ENCODE results near the gene REG1B. TPM values are rescaled to one million over a fixed set of nuclear protein-coding genes. Genes with fewer than 3 reads are reported as not detected.

The REG1B gene
- polyA plus RNA-seq, 3 donors: not detected

GRCh38 chr2:79124907-79125720, 37.3 kb upstream of the REG1B start:
- Mint-ChIP-seq H3K36me3 (no peaks in the 10 kb centered on the region), H3K27me3 (ENCODE audit: low read depth in 3 of 3) (peaks cover 1 to 3% (median 2%) of the 10 kb centered on the region in 3 donors), H3K27ac (no peak overlapping the region), H3K4me1 (no peaks in the 10 kb centered on the region), H3K9me3 (peaks cover 0 to 7% (median 0%) of the 10 kb centered on the region in 7 donors), H3K4me3 (no peak overlapping the region)
- Histone ChIP-seq H3K79me2 (ENCODE audit: insufficient read depth, low read length) (no peaks in the 10 kb centered on the region), H3K27me3 (ENCODE audit: control insufficient read depth in 2 of 2, insufficient read depth in 2 of 2, low read length in 2 of 2) (no peaks in the 10 kb centered on the region), H3K36me3 (replicated peaks in 1 of 2; ENCODE audit: control insufficient read depth in 1 of 2, insufficient read depth in 2 of 2, low read length in 2 of 2) (no peaks in the 10 kb centered on the region), H3K4me2 (replicated peaks; ENCODE audit: extremely low read depth, low read length, poor library complexity, severe bottlenecking) (no peak overlapping the region), H3K27ac (ENCODE audit: low read depth in 1 of 2, low read length in 2 of 2) (no peak overlapping the region), H3K9me3 (replicated peaks in 1 of 2; ENCODE audit: control insufficient read depth in 1 of 2, insufficient read depth in 1 of 2, low read length in 2 of 2) (no peaks in the 10 kb centered on the region), H4K20me1 (ENCODE audit: insufficient read depth, low read length) (no peaks in the 10 kb centered on the region), H3K4me3 (replicated peaks in 1 of 3; ENCODE audit: low read depth in 2 of 3, low read length in 3 of 3) (no peak overlapping the region), H3K4me1 (ENCODE audit: control insufficient read depth in 1 of 2, insufficient read depth in 2 of 2, low read length in 2 of 2) (no peaks in the 10 kb centered on the region), H2AFZ (ENCODE audit: insufficient read depth, low read depth, low read length, poor library complexity, severe bottlenecking) (no peak overlapping the region), H3K9ac (ENCODE audit: insufficient read depth, low read length, poor library complexity, severe bottlenecking) (no peak overlapping the region)
- TF ChIP-seq CTCF (IDR thresholded peaks at IDR 0.05): no peak
- intact Hi-C loops (cut with micrococcal nuclease): no loop called here
- no CpG with 5 or more reads among the region's 9 CpGs for WGBS (ENCODE audit: insufficient coverage)
- DNase-seq: no peak

- Histone ChIP-seq H3K4me2 (replicated peaks; ENCODE audit: extremely low read depth, low read length, poor library complexity, severe bottlenecking) (no peak overlapping the region), H3K36me3 (replicated peaks in 1 of 2; ENCODE audit: control insufficient read depth in 1 of 2, insufficient read depth in 2 of 2, low read length in 2 of 2) (no peaks in the 10 kb centered on the region), H2AFZ (ENCODE audit: insufficient read depth, low read depth, low read length, poor library complexity, severe bottlenecking) (no peak overlapping the region), H3K79me2 (ENCODE audit: insufficient read depth, low read length) (no peaks in the 10 kb centered on the region), H4K20me1 (ENCODE audit: insufficient read depth, low read length) (no peaks in the 10 kb centered on the region), H3K27me3 (ENCODE audit: control insufficient read depth in 2 of 2, insufficient read depth in 2 of 2, low read length in 2 of 2) (no peaks in the 10 kb centered on the region), H3K4me1 (ENCODE audit: control insufficient read depth in 1 of 2, insufficient read depth in 2 of 2, low read length in 2 of 2) (no peaks in the 10 kb centered on the region), H3K9me3 (replicated peaks in 1 of 2; ENCODE audit: control insufficient read depth in 1 of 2, insufficient read depth in 1 of 2, low read length in 2 of 2) (no peaks in the 10 kb centered on the region), H3K9ac (ENCODE audit: insufficient read depth, low read length, poor library complexity, severe bottlenecking) (no peak overlapping the region), H3K27ac (ENCODE audit: low read depth in 1 of 2, low read length in 2 of 2) (no peak overlapping the region), H3K4me3 (replicated peaks in 1 of 3; ENCODE audit: low read depth in 2 of 3, low read length in 3 of 3) (no peak overlapping the region)
- Mint-ChIP-seq H3K27ac (no peak overlapping the region), H3K27me3 (ENCODE audit: low read depth in 3 of 3) (peaks cover 0 to 1% (median 0%) of the 10 kb centered on the region in 3 donors), H3K9me3 (peaks cover 0 to 7% (median 0%) of the 10 kb centered on the region in 7 donors), H3K4me3 (no peak overlapping the region), H3K4me1 (no peaks in the 10 kb centered on the region), H3K36me3 (no peaks in the 10 kb centered on the region)
- WGBS (ENCODE audit: insufficient coverage): 100% methylated on average over 2 of the region's 2 CpGs
- intact Hi-C loops (cut with micrococcal nuclease): no loop called here
- TF ChIP-seq CTCF (IDR thresholded peaks at IDR 0.05): no peak
- DNase-seq: no peak
These were observed 34.9 kb upstream of the REG1B start for GRCh38 chr2:79122676-79123075.

Data from CD14-positive monocyte (primary cell).